Stimulated activated CD8-positive, alpha-beta memory T cell treated with anti-CD3 and anti-CD28 coated beads, Interleukin-15, amount 100 ng/mL, for 1 hour (primary cell): ENCODE data around the gene ADAMTS12.

Experiments
- DNase-seq: peaks from one replicate; pipeline ENCODE4 v3.0.0-alpha.2; 2020; ENCODE audit warnings: low read depth

The ADAMTS12 gene

GRCh38 chr5:33846851-33847250 is 44.9 kb downstream of the ADAMTS12 start:
- DNase-seq: no peak

- no peak for DNase-seq
Measured at GRCh38 chr5:33843579-33843978, 48.2 kb downstream of the ADAMTS12 start.

- DNase-seq: no peak
Measured at GRCh38 chr5:33842456-33842855, 49.3 kb downstream of the ADAMTS12 start.

- DNase-seq: no peak
Measured at GRCh38 chr5:33841891-33842290, 49.9 kb downstream of the ADAMTS12 start.

- DNase-seq: no peak
Measured at GRCh38 chr5:33840927-33841547, 50.8 kb downstream of the ADAMTS12 start.

GRCh38 chr5:33837301-33837700 is 54.5 kb downstream of the ADAMTS12 start:
- DNase-seq: no peak

GRCh38 chr5:33834334-33834733 is 57.5 kb downstream of the ADAMTS12 start:
- DNase-seq: no peak

- no peak for DNase-seq
Measured at GRCh38 chr5:33833237-33833575, 58.6 kb downstream of the ADAMTS12 start.

GRCh38 chr5:33832404-33833236 is 59.2 kb downstream of the ADAMTS12 start:
- no peak for DNase-seq

- DNase-seq: no peak
Measured at GRCh38 chr5:33831041-33831440, 60.7 kb downstream of the ADAMTS12 start.

- no peak for DNase-seq
Measured at GRCh38 chr5:33829430-33829829, 62.4 kb downstream of the ADAMTS12 start.

- DNase-seq: no peak
Measured at GRCh38 chr5:33828626-33829308, 63.0 kb downstream of the ADAMTS12 start.

GRCh38 chr5:33827885-33828284 is 63.9 kb downstream of the ADAMTS12 start:
- DNase-seq: no peak

GRCh38 chr5:33827018-33827707 is 64.6 kb downstream of the ADAMTS12 start:
- DNase-seq: no peak

- no peak for DNase-seq
Measured at GRCh38 chr5:33824516-33825195, 67.1 kb downstream of the ADAMTS12 start.

GRCh38 chr5:33817301-33817700 is 74.5 kb downstream of the ADAMTS12 start:
- no peak for DNase-seq

GRCh38 chr5:33816791-33817190 is 75.0 kb downstream of the ADAMTS12 start:
- no peak for DNase-seq

- DNase-seq: no peak
Measured at GRCh38 chr5:33812746-33813145, 79.0 kb downstream of the ADAMTS12 start.

GRCh38 chr5:33810491-33811120 is 81.2 kb downstream of the ADAMTS12 start:
- DNase-seq: no peak

- DNase-seq: no peak
Measured at GRCh38 chr5:33809936-33810335, 81.9 kb downstream of the ADAMTS12 start.

- DNase-seq: no peak
Measured at GRCh38 chr5:33808699-33809098, 83.1 kb downstream of the ADAMTS12 start.
